ENCODE data around the gene DIAPH2. TPM values are rescaled to one million over a fixed set of nuclear protein-coding genes. Genes with fewer than 3 reads are reported as not detected.

Gene DIAPH2
- total RNA-seq, 1 experiment from 2014 or later = 10.9 TPM

- no peaks in the 10 kb centered on the region for H4K20me1 ChIP-seq (ENCODE audit: insufficient read depth)
- TF ChIP-seq POLR2A (IDR thresholded peaks at IDR 0.05; ENCODE audit: borderline replicate concordance, extremely low read depth, insufficient read depth, insufficient read length) = no peak
- TF ChIP-seq FOSL1 (IDR thresholded peaks at IDR 0.05; ENCODE audit: low read depth) = no peak
- no peak for TF ChIP-seq TCF7L2 (IDR thresholded peaks at IDR 0.05; ENCODE audit: borderline replicate concordance, extremely low read depth, insufficient read depth, insufficient read length)
- TF ChIP-seq RAD21 (IDR thresholded peaks at IDR 0.05; ENCODE audit: low read depth) = no peak
- TF ChIP-seq ELF1 (IDR thresholded peaks at IDR 0.05; ENCODE audit: borderline replicate concordance, low read depth) = no peak
- TF ChIP-seq ZNF274 (IDR thresholded peaks at IDR 0.05; ENCODE audit: low read depth, low read length) = no peak
- TF ChIP-seq ZFX (IDR thresholded peaks at IDR 0.05) = no peak
- no peak for TF ChIP-seq EGR1 (IDR thresholded peaks at IDR 0.05; ENCODE audit: low read depth)
- TF ChIP-seq EZH2phosphoT487 (IDR thresholded peaks at IDR 0.05; ENCODE audit: borderline replicate concordance) = no peak
- TF ChIP-seq CTCF (IDR thresholded peaks at IDR 0.05 in 2 of 3, conservative IDR thresholded peaks at IDR 0.05 in 1 of 3; ENCODE audit: borderline replicate concordance in 1 of 3, insufficient read depth in 1 of 3, low read depth in 2 of 3, low read length in 2 of 3) = no peak
- no peak for TF ChIP-seq JUND (IDR thresholded peaks at IDR 0.05)
- no peak for TF ChIP-seq POLR2AphosphoS5 (IDR thresholded peaks at IDR 0.05; ENCODE audit: low read depth, low read length)
- no peak for TF ChIP-seq YY1 (IDR thresholded peaks at IDR 0.05; ENCODE audit: extremely low read depth, insufficient replicate concordance, low read depth, low read length)
- no peak for TF ChIP-seq SP1 (IDR thresholded peaks at IDR 0.05; ENCODE audit: low read depth)
- no peak for TF ChIP-seq SIN3A (IDR thresholded peaks at IDR 0.05; ENCODE audit: low read depth)
- no peak for TF ChIP-seq MAX (IDR thresholded peaks at IDR 0.05)
- TF ChIP-seq REST (IDR thresholded peaks at IDR 0.05; ENCODE audit: low read depth) = no peak
- no peak for TF ChIP-seq ATF3 (IDR thresholded peaks at IDR 0.05)
- TF ChIP-seq CEBPB (IDR thresholded peaks at IDR 0.05; ENCODE audit: low read depth) = no peak
- no peak for TF ChIP-seq SRF (IDR thresholded peaks at IDR 0.05; ENCODE audit: low read depth)
- no peak overlapping the region for H3K4me2 ChIP-seq (ENCODE audit: low read length)
- intact Hi-C loops (cut with micrococcal nuclease) = no loop called here
- no peaks in the 10 kb centered on the region for H3K9me2 ChIP-seq (ENCODE audit: insufficient read depth)
- no TSS peak for BruUV-seq (replicated peaks)
- RAD21 ChIA-PET (ENCODE audit: low non-redundant PET in 1 of 2, low total read pairs in 2 of 2, uncharacterized antibody in 2 of 2, unreplicated experiment in 2 of 2) = no interaction called here
- no peaks in the 10 kb centered on the region for H3K27me3 ChIP-seq (ENCODE audit: insufficient read depth, low read length)
- ATAC-seq (no peak), DNase-seq (ENCODE audit: low read depth, low spot score) (no peak)
- H2AFZ ChIP-seq (ENCODE audit: low read depth, low read length, poor library complexity, severe bottlenecking) = no peak overlapping the region
- no peak overlapping the region for H3K27ac ChIP-seq (ENCODE audit: low read depth, low read length)
- POLR2A ChIA-PET = no interaction called here
- H3K9ac ChIP-seq (ENCODE audit: low read length) = no peak overlapping the region
- H3K79me2 ChIP-seq (ENCODE audit: insufficient read depth, low read length) = no peaks in the 10 kb centered on the region
- no peaks in the 10 kb centered on the region for H3K9me3 ChIP-seq (ENCODE audit: control insufficient read depth in 1 of 2, insufficient read depth in 1 of 2, low read depth in 1 of 2, low read length in 2 of 2)
- no peak overlapping the region for H3K4me3 ChIP-seq (replicated peaks in 1 of 2; ENCODE audit: low read depth in 1 of 2, low read length in 2 of 2)
- no peaks in the 10 kb centered on the region for H3K36me3 ChIP-seq (ENCODE audit: control insufficient read depth in 1 of 2, insufficient read depth in 2 of 2, low read length in 2 of 2)
- CTCF ChIA-PET = no interaction called here
- H3K4me1 ChIP-seq (ENCODE audit: control insufficient read depth in 1 of 2, insufficient read depth in 2 of 2, low read length in 2 of 2) = no peaks in the 10 kb centered on the region
Observed at GRCh38 chrX:97016106-97016505, 331.5 kb downstream of the DIAPH2 start.

All from HCT116 (cell line).